Thyroid gland (tissue), 4 donors: ENCODE measurements around the gene PLXND1. TPM values are rescaled to one million over a fixed set of nuclear protein-coding genes. Genes with fewer than 3 reads are reported as not detected.

ENCODE experiments used
- DNase-seq, 2 donors: peaks; one replicate each; pipeline ENCODE4 v3.0.0-alpha.2; 2019
- H3K27ac ChIP-seq, 3 donors: fragments of 200-600 bp; sonication (generic); 1 replicate in 2 of 3; 2 replicates in 1 of 3; pipeline ENCODE4 v1.5.1; 2016 to 2019; ENCODE audit warnings: mild to moderate bottlenecking in 1 of 3, moderate library complexity in 1 of 3
- H3K27me3 ChIP-seq: fragments of 200-600 bp; sonication (generic); one replicate; pipeline ENCODE4 v1.5.1; 2019
- H3K36me3 ChIP-seq, 2 donors: fragments of 200-600 bp; sonication (generic); one replicate each; pipeline ENCODE4 v1.5.1; 2016 to 2019
- H3K4me1 ChIP-seq, 2 donors: fragments of 200-600 bp; sonication (generic); one replicate each; pipeline ENCODE4 v1.5.1; 2017 to 2019
- H3K4me3 ChIP-seq, 3 donors: fragments of 200-600 bp; sonication (generic); replicated peaks in 1 of 3; 1 replicate in 2 of 3; 2 replicates in 1 of 3; pipeline ENCODE4 v1.5.1; 2016; ENCODE audit warnings: mild to moderate bottlenecking in 1 of 3
- H3K9me3 ChIP-seq: fragments of 200-600 bp; sonication (generic); one replicate; pipeline ENCODE4 v1.5.1; 2017
- POLR2A ChIP-seq, 2 donors: fragments of 450-650 bp; IDR thresholded peaks; one replicate each; pipeline ENCODE4 v1.6.1; 2017; ENCODE audit warnings: antibody characterized with exemption in 2 of 2, mild to moderate bottlenecking in 2 of 2, moderate library complexity in 1 of 2
- WGBS, 2 donors: methylation state at CpG; one replicate each; pipeline ENCODE4 v1.1.5; 2017; 5-methylcytosine and 5-hydroxymethylcytosine counted together
- intact Hi-C: fragments of 100-400 bp; cut with DNase I; formaldehyde crosslinking; loops from one replicate; pipeline ENCODE4 v1.15.1; 2023
- total RNA-seq, 4 donors: library from RNA; depleted of rRNA; stranded (reverse); fragments of >200 nt; gene quantifications; one replicate each; pipeline ENCODE4 v1.2.3, GENCODE V29; 2016
- TF ChIP-seq, protein P1 (sequence below), 6 experiments: fragments of 200-600 bp in 3 of 6; fragments of 450-650 bp in 3 of 6; sonication (generic) in 3 of 6; IDR thresholded peaks; one replicate each; pipeline ENCODE4 v1.5.1; 2016 to 2019; ENCODE audit warnings: antibody characterized with exemption in 6 of 6, mild to moderate bottlenecking in 2 of 6, inconsistent platforms in 1 of 6, moderate library complexity in 1 of 6

PLXND1 gene
- total RNA-seq, 4 donors from 2014 or later, result 50.7 to 69.8 (median 60.8) TPM

GRCh38 chr3:129530251-129530791 lies 76.2 kb downstream of the PLXND1 start:
- intact Hi-C loops, result no loop called here
- no peak overlapping the region for H3K27ac ChIP-seq
- no peaks in the 10 kb centered on the region for H3K36me3 ChIP-seq
- peaks cover 0 to 7% of the 10 kb centered on the region in 2 donors for H3K4me1 ChIP-seq
- DNase-seq, result no peak
- no peak for TF ChIP-seq POLR2A (IDR thresholded peaks at IDR 0.05)
- TF ChIP-seq, protein P1, sequence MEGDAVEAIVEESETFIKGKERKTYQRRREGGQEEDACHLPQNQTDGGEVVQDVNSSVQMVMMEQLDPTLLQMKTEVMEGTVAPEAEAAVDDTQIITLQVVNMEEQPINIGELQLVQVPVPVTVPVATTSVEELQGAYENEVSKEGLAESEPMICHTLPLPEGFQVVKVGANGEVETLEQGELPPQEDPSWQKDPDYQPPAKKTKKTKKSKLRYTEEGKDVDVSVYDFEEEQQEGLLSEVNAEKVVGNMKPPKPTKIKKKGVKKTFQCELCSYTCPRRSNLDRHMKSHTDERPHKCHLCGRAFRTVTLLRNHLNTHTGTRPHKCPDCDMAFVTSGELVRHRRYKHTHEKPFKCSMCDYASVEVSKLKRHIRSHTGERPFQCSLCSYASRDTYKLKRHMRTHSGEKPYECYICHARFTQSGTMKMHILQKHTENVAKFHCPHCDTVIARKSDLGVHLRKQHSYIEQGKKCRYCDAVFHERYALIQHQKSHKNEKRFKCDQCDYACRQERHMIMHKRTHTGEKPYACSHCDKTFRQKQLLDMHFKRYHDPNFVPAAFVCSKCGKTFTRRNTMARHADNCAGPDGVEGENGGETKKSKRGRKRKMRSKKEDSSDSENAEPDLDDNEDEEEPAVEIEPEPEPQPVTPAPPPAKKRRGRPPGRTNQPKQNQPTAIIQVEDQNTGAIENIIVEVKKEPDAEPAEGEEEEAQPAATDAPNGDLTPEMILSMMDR (IDR thresholded peaks at IDR 0.05), result no peak
- no peak overlapping the region for H3K4me3 ChIP-seq
- H3K27me3 ChIP-seq, result no peaks in the 10 kb centered on the region
- WGBS, 2 donors, result 34 to 36% methylated on average over 6 of the region's 6 CpGs
- no peaks in the 10 kb centered on the region for H3K9me3 ChIP-seq

GRCh38 chr3:129529436-129530210 lies 76.9 kb downstream of the PLXND1 start:
- WGBS, 2 donors, result 83% methylated on average over 12 of the region's 12 CpGs
- Histone ChIP-seq H3K36me3 (no peaks in the 10 kb centered on the region), H3K27me3 (no peaks in the 10 kb centered on the region), H3K27ac (no peak overlapping the region), H3K4me3 (no peak overlapping the region), H3K9me3 (no peaks in the 10 kb centered on the region), H3K4me1 (peaks cover 0 to 6% of the 10 kb centered on the region in 2 donors)
- DNase-seq, result no peak
- intact Hi-C loops, result no loop called here
- TF ChIP-seq, protein P1 (IDR thresholded peaks at IDR 0.05), result no peak
- no peak for TF ChIP-seq POLR2A (IDR thresholded peaks at IDR 0.05)

DNA sequence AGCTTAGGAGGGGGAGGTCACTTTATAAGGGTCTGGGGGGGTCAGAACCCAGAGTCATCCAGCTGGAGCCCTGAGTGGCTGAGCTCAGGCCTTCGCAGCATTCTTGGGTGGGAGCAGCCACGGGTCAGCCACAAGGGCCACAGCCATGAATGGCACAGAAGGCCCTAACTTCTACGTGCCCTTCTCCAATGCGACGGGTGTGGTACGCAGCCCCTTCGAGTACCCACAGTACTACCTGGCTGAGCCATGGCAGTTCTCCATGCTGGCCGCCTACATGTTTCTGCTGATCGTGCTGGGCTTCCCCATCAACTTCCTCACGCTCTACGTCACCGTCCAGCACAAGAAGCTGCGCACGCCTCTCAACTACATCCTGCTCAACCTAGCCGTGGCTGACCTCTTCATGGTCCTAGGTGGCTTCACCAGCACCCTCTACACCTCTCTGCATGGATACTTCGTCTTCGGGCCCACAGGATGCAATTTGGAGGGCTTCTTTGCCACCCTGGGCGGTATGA lies 77.8 kb downstream of the PLXND1 start, which contains the start of gene RHO:
Gene RHO, plus strand, starts transcription at position 51 of the 512 bp plus-strand sequence. Its CDS starts 95 bp downstream, at position 146.
- Histone ChIP-seq H3K9me3 (no peaks in the 10 kb centered on the region), H3K27ac (no peak within 1 kb of the TSS), H3K4me1 (no peaks in the 10 kb centered on the region), H3K36me3 (no peaks in the 10 kb centered on the region), H3K4me3 (no peak within 1 kb of the TSS), H3K27me3 (no peaks in the 10 kb centered on the region)
- no peak for TF ChIP-seq POLR2A (IDR thresholded peaks at IDR 0.05)
- TF ChIP-seq, protein P1 (IDR thresholded peaks at IDR 0.05), result no peak
- no peak for DNase-seq
- 94 to 95% methylated on average over 13 to 18 of the region's 18 CpGs for WGBS, 2 donors
- intact Hi-C loops, result no loop called here

DNA sequence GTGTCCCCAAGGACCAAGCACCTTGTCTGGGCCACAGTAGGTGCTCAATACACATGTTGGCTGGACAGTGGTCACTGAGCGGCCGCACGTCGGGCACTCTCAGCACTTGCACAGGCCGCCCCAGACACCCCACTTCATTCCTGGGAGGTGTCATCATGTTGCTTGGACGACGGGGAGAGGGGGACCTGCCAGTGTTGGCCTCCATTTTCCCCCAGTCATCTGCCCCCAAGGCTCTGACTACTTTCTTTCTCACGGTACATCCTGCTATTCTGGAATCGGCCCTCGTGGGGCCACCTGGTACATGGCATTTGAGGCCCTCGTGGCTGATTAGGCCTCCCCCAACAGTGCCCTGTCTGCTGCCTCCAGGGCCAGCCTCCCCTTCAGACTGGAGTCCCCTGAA lies 79.2 kb downstream of the PLXND1 start:
- 94 to 95% methylated on average over 10 to 11 of the region's 11 CpGs for WGBS, 2 donors
- Histone ChIP-seq H3K36me3 (no peaks in the 10 kb centered on the region), H3K27ac (no peak overlapping the region), H3K4me1 (no peaks in the 10 kb centered on the region), H3K9me3 (no peaks in the 10 kb centered on the region), H3K27me3 (no peaks in the 10 kb centered on the region), H3K4me3 (no peak overlapping the region)
- DNase-seq, result no peak
- intact Hi-C loops, result no loop called here
- TF ChIP-seq, protein P1 (IDR thresholded peaks at IDR 0.05), result no peak
